ENCODE results near the gene ARHGAP8.

ARHGAP8 gene

DNA sequence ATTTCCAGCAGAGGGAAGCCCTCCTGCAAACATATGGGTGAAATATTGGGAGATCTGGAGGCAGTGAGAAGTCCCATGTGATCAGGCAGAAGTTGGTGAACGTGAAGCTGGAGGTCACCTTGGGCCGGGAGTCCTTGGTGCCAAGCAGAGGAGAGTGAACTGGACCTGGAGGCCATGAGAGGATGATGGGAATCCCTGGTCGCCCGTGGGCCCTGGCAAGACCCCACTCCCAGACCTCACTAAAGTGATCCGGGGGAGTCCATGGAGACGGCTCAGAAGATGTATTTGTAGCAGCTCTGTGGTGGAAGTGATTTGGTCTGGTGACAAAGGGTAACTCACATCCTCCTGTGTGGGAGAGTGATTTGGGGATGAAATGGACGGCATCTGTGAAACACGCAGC lies 71.0 kb downstream of the ARHGAP8 start:
- Histone ChIP-seq H3K4me3 (no peak overlapping the region), H3K9ac (ENCODE audit: insufficient read length) (no peak overlapping the region), H3K27ac (no peak overlapping the region), H3K9me3 (ENCODE audit: low read depth, low read length) (no peaks in the 10 kb centered on the region), H3K36me3 (ENCODE audit: insufficient read depth, low read length) (no peaks in the 10 kb centered on the region)
- DNase-seq (ENCODE audit: low read depth, low spot score): no peak
- TF ChIP-seq FOXP2 (optimal IDR thresholded peaks at IDR 0.05; ENCODE audit: control extremely low read depth, extremely low read length, insufficient read depth) (no peak), EZH2 (IDR thresholded peaks at IDR 0.05) (no peak), POLR2AphosphoS5 (IDR thresholded peaks at IDR 0.05; ENCODE audit: borderline replicate concordance, low read depth, low read length) (no peak)

DNA sequence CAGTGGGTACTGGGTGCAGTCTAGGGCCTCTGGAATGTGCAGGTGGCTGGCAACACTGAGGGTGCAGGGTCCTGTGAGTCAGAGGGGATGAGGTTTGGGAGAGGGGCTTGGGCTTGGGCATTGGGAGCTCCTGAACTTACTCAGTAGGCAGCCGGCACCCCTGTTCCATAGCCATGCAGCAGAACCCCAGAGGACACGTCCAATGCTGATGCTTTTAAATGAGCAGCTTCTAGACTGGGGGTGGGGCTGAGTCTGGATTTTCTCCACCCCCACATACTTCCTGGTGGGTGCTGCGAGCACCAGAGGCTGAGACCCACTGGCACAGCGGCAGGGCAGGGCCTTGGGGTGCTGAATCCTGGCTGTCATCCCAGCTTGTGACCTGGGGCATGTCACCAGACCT lies 71.4 kb downstream of the ARHGAP8 start:
- DNase-seq (ENCODE audit: low read depth, low spot score): no peak
- Histone ChIP-seq H3K9me3 (ENCODE audit: low read depth, low read length) (no peaks in the 10 kb centered on the region), H3K36me3 (ENCODE audit: insufficient read depth, low read length) (no peaks in the 10 kb centered on the region), H3K9ac (ENCODE audit: insufficient read length) (no peak overlapping the region), H3K4me3 (no peak overlapping the region), H3K27ac (no peak overlapping the region)
- TF ChIP-seq FOXP2 (optimal IDR thresholded peaks at IDR 0.05; ENCODE audit: control extremely low read depth, extremely low read length, insufficient read depth) (no peak), POLR2AphosphoS5 (IDR thresholded peaks at IDR 0.05; ENCODE audit: borderline replicate concordance, low read depth, low read length) (no peak), EZH2 (IDR thresholded peaks at IDR 0.05) (no peak)

DNA sequence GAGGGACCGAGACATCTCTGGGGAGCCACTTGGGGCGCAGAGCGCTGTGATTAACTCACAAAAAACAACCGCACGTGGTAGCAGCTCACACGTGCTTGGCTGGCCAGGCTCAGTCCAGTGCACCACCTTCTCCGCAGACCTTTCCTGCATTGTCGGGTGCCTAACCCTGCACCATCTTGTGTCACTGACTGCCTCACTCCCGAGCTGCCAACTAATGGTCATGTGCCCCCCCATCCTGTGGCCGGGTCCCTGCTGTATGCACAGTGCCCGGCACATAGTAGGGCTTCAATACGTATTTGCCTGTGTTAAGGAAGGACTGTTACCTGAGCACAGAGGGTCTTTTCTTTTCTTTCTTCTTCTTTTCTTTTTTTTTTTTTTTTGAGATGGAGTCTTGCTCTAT lies 71.9 kb downstream of the ARHGAP8 start:
- Histone ChIP-seq H3K9ac (ENCODE audit: insufficient read length) (no peak overlapping the region), H3K9me3 (ENCODE audit: low read depth, low read length) (no peaks in the 10 kb centered on the region), H3K36me3 (ENCODE audit: insufficient read depth, low read length) (no peaks in the 10 kb centered on the region), H3K4me3 (no peak overlapping the region), H3K27ac (no peak overlapping the region)
- no peak for TF ChIP-seq FOXP2 (optimal IDR thresholded peaks at IDR 0.05; ENCODE audit: control extremely low read depth, extremely low read length, insufficient read depth)
- no peak for TF ChIP-seq POLR2AphosphoS5 (IDR thresholded peaks at IDR 0.05; ENCODE audit: borderline replicate concordance, low read depth, low read length)
- no peak for TF ChIP-seq EZH2 (IDR thresholded peaks at IDR 0.05)
- no peak for DNase-seq (ENCODE audit: low read depth, low spot score)

DNA sequence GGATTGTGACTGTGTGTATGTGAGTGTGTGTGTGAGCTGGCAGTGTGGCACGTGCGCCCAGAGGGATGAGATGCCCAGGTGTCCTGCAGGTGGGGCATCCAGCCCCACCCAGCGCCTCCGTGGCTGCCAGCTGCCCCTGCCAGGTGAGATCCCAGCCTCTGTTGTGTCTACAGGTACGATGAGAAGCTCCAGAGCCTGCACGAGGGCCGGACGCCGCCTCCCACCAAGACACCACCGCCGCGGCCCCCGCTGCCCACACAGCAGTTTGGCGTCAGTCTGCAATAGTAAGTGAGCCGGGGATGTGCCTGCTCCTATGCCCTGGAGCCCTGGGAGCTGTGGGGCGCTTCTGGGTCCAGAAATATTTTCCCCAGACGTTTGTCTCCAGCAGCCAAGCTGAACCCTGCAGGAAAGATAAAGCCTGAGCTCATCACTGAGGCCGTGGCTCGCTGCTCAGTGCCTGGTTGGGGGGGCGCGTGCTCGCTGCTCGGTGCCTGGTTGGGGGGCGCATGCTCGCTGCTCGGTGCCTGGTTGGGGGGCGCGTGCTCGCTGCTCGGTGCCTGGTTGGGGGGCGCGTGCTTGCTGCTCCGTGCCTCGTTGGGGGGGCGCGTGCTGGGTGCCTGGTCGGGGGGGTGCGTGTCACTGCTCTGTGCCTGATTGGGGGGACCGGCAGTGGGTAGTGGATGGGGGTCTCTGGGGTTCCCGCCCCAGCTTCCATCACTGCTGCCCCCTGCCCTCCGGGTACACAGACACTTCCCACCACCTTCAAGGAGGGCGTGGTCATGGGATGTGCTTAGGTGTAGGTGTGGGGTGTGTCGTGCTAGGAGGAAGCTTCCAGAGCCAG lies 73.2 kb downstream of the ARHGAP8 start:
- no peak overlapping the region for H3K27ac ChIP-seq
- TF ChIP-seq EZH2 (IDR thresholded peaks at IDR 0.05) (no peak), POLR2AphosphoS5 (IDR thresholded peaks at IDR 0.05; ENCODE audit: borderline replicate concordance, low read depth, low read length) (no peak), FOXP2 (optimal IDR thresholded peaks at IDR 0.05; ENCODE audit: control extremely low read depth, extremely low read length, insufficient read depth) (no peak)
- DNase-seq (ENCODE audit: low read depth, low spot score): no peak
- H3K9ac ChIP-seq (ENCODE audit: insufficient read length): no peak overlapping the region
- no peaks in the 10 kb centered on the region for H3K9me3 ChIP-seq (ENCODE audit: low read depth, low read length)
- H3K4me3 ChIP-seq: no peak overlapping the region
- H3K36me3 ChIP-seq (ENCODE audit: insufficient read depth, low read length): no peaks in the 10 kb centered on the region

DNA sequence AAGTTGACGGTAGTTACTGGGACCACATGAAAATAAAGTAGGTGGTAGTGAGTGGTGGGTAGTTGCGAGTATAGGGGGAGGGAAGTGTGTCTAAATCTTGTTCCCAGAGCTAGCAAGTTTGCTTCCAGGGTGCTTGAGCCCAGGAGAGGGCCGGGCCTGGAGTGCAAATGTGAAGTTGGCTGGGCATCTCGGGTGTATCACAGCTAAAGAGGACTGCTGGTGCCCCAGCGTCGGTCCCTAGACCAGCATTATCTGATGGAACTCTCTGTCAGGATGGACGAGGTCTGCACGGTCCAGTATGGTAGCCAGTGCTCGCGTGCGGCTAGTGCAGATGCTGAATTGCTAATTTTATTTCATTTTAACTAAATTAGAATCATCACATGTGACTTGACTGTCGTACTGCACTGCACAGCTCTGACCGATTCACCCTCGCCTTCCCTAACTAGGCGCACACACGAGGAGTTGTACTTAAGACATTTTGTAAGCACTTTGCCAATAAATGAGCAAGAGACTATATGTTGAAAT lies 75.4 kb downstream of the ARHGAP8 start:
- no peak for TF ChIP-seq EZH2 (IDR thresholded peaks at IDR 0.05)
- TF ChIP-seq FOXP2 (optimal IDR thresholded peaks at IDR 0.05; ENCODE audit: control extremely low read depth, extremely low read length, insufficient read depth): no peak
- TF ChIP-seq POLR2AphosphoS5 (IDR thresholded peaks at IDR 0.05; ENCODE audit: borderline replicate concordance, low read depth, low read length): no peak
- Histone ChIP-seq H3K27ac (no peak overlapping the region), H3K9me3 (ENCODE audit: low read depth, low read length) (no peaks in the 10 kb centered on the region), H3K4me3 (no peak overlapping the region), H3K9ac (ENCODE audit: insufficient read length) (no peak overlapping the region), H3K36me3 (ENCODE audit: insufficient read depth, low read length) (no peaks in the 10 kb centered on the region)
- no peak for DNase-seq (ENCODE audit: low read depth, low spot score)

DNA sequence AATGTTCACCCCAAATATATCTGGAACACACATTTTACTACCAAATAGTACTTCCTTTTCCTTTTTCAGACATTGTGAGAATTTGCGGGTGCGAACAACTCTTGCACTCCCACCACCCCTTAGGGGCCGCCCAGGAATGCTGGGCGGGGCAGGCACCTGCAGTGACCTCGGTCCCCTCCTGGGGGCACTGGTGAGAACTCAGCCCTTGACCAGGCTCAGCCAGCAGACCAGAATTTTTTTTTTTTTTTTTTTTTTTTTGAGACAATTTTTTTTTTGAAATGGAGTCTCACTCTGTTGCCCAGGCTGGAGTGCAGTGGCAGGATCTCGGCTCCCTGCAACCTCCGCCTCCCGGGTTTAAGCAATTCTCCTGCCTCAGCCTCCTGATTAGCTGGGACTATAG lies 75.8 kb downstream of the ARHGAP8 start:
- DNase-seq (ENCODE audit: low read depth, low spot score): no peak
- TF ChIP-seq EZH2 (IDR thresholded peaks at IDR 0.05): no peak
- TF ChIP-seq POLR2AphosphoS5 (IDR thresholded peaks at IDR 0.05; ENCODE audit: borderline replicate concordance, low read depth, low read length): no peak
- no peak for TF ChIP-seq FOXP2 (optimal IDR thresholded peaks at IDR 0.05; ENCODE audit: control extremely low read depth, extremely low read length, insufficient read depth)
- Histone ChIP-seq H3K27ac (no peak overlapping the region), H3K9ac (ENCODE audit: insufficient read length) (no peak overlapping the region), H3K4me3 (no peak overlapping the region), H3K9me3 (ENCODE audit: low read depth, low read length) (no peaks in the 10 kb centered on the region), H3K36me3 (ENCODE audit: insufficient read depth, low read length) (no peaks in the 10 kb centered on the region)

DNA sequence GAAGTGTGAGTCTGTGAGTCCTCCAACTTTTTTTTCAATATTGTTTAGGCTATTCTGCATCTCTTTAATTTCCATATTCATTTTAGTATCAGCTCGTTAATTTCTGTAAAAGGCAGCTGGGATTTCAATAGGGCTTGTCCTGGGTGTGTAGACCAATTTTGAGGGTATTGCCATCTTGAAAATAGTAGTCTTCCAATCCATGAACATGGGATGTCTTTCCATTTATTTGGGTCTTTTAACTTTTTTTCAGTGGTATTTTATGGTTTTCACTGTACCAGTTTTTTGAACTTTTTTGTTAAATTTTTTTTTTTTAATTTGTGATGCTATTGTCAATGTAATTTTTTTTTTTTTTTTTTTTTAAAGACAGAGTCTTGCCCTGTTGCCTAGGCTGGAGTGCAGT lies 79.5 kb downstream of the ARHGAP8 start:
- Histone ChIP-seq H3K4me3 (no peak overlapping the region), H3K27ac (no peak overlapping the region), H3K9me3 (ENCODE audit: low read depth, low read length) (no peaks in the 10 kb centered on the region), H3K36me3 (ENCODE audit: insufficient read depth, low read length) (no peaks in the 10 kb centered on the region), H3K9ac (ENCODE audit: insufficient read length) (no peak overlapping the region)
- no peak for DNase-seq (ENCODE audit: low read depth, low spot score)
- TF ChIP-seq FOXP2 (optimal IDR thresholded peaks at IDR 0.05; ENCODE audit: control extremely low read depth, extremely low read length, insufficient read depth): no peak
- TF ChIP-seq POLR2AphosphoS5 (IDR thresholded peaks at IDR 0.05; ENCODE audit: borderline replicate concordance, low read depth, low read length): no peak

DNA sequence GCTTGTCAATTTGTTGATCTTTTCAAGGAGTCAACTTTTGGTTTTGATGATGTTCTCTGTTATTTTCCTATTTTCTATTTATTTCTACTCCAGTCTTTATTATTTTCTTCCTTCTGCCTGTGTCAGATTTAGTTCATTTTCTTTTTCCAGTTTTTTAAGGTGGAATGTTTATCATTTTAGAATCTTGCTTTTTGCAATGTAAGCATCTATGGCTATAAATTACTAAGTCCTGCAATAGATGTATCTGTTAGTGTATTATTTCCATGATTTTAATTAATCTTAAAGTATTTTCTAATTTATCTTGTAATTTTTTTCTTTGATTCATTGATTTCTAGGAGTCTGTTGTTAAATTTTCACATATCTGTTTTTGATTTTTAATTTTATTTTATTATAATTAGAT lies 81.7 kb downstream of the ARHGAP8 start:
- Histone ChIP-seq H3K9me3 (ENCODE audit: low read depth, low read length) (no peaks in the 10 kb centered on the region), H3K27ac (no peak overlapping the region), H3K36me3 (ENCODE audit: insufficient read depth, low read length) (no peaks in the 10 kb centered on the region), H3K4me3 (no peak overlapping the region), H3K9ac (ENCODE audit: insufficient read length) (no peak overlapping the region)
- no peak for DNase-seq (ENCODE audit: low read depth, low spot score)
- TF ChIP-seq FOXP2 (optimal IDR thresholded peaks at IDR 0.05; ENCODE audit: control extremely low read depth, extremely low read length, insufficient read depth) (no peak), POLR2AphosphoS5 (IDR thresholded peaks at IDR 0.05; ENCODE audit: borderline replicate concordance, low read depth, low read length) (no peak), EZH2 (IDR thresholded peaks at IDR 0.05) (no peak)

Measured in SK-N-MC (cell line).